Measurements from ENCODE around the gene PTPN12.
"Not testable (repeated sequence)": the region's sequence is repeated elsewhere in the genome, so short reads cannot be mapped to it uniquely, and the experiment has no call there.

The PTPN12 gene

GRCh38 chr7:77652826-77653225 is 115.7 kb downstream of the PTPN12 start:
- H3K4me1 ChIP-seq (ENCODE audit: insufficient read depth, low read length); H3K9ac ChIP-seq (ENCODE audit: low read depth, low read length); H3K9me3 ChIP-seq (ENCODE audit: control insufficient read depth, insufficient read depth, low read length): not testable (repeated sequence)
- peaks cover 24% of the 10 kb centered on the region for H3K36me3 ChIP-seq (ENCODE audit: insufficient read depth, low read length)

- H3K4me1 ChIP-seq (ENCODE audit: insufficient read depth, low read length): no peaks in the 10 kb centered on the region
- H3K9me3 ChIP-seq (ENCODE audit: control insufficient read depth, insufficient read depth, low read length): no peaks in the 10 kb centered on the region
- peaks cover 24% of the 10 kb centered on the region for H3K36me3 ChIP-seq (ENCODE audit: insufficient read depth, low read length)
- no peak overlapping the region for H3K9ac ChIP-seq (ENCODE audit: low read depth, low read length)
These were observed 116.5 kb downstream of the PTPN12 start for GRCh38 chr7:77653572-77653971.

- no peaks in the 10 kb centered on the region for H3K4me1 ChIP-seq (ENCODE audit: insufficient read depth, low read length)
These were observed 118.3 kb downstream of the PTPN12 start for GRCh38 chr7:77655356-77655755.

GRCh38 chr7:77655836-77656455 is 118.9 kb downstream of the PTPN12 start:
- Histone ChIP-seq H3K9ac (ENCODE audit: low read depth, low read length) (no peak overlapping the region), H3K4me1 (ENCODE audit: insufficient read depth, low read length) (no peaks in the 10 kb centered on the region), H3K36me3 (ENCODE audit: insufficient read depth, low read length) (peaks cover 27% of the 10 kb centered on the region), H3K9me3 (ENCODE audit: control insufficient read depth, insufficient read depth, low read length) (no peaks in the 10 kb centered on the region)

More at GRCh38 chr7:77655356-77655755, 118.3 kb downstream of the PTPN12 start:
- Histone ChIP-seq H3K9ac (ENCODE audit: low read depth, low read length) (no peak overlapping the region), H3K9me3 (ENCODE audit: control insufficient read depth, insufficient read depth, low read length) (no peaks in the 10 kb centered on the region), H3K36me3 (ENCODE audit: insufficient read depth, low read length) (peaks cover 27% of the 10 kb centered on the region)

- H3K9me3 ChIP-seq (ENCODE audit: control insufficient read depth, insufficient read depth, low read length): no peaks in the 10 kb centered on the region
- no peaks in the 10 kb centered on the region for H3K4me1 ChIP-seq (ENCODE audit: insufficient read depth, low read length)
- no peak overlapping the region for H3K9ac ChIP-seq (ENCODE audit: low read depth, low read length)
- peaks cover 27% of the 10 kb centered on the region for H3K36me3 ChIP-seq (ENCODE audit: insufficient read depth, low read length)
These were observed 120.5 kb downstream of the PTPN12 start for GRCh38 chr7:77657427-77658224.

GRCh38 chr7:77658928-77659327 is 121.8 kb downstream of the PTPN12 start:
- no peak overlapping the region for H3K9ac ChIP-seq (ENCODE audit: low read depth, low read length)
- H3K36me3 ChIP-seq (ENCODE audit: insufficient read depth, low read length): peaks cover 20% of the 10 kb centered on the region
- H3K9me3 ChIP-seq (ENCODE audit: control insufficient read depth, insufficient read depth, low read length): no peaks in the 10 kb centered on the region
- H3K4me1 ChIP-seq (ENCODE audit: insufficient read depth, low read length): no peaks in the 10 kb centered on the region

GRCh38 chr7:77661816-77662215 is 124.7 kb downstream of the PTPN12 start:
- Histone ChIP-seq H3K9me3 (ENCODE audit: control insufficient read depth, insufficient read depth, low read length) (no peaks in the 10 kb centered on the region), H3K9ac (ENCODE audit: low read depth, low read length) (no peak overlapping the region), H3K4me1 (ENCODE audit: insufficient read depth, low read length) (no peaks in the 10 kb centered on the region), H3K36me3 (ENCODE audit: insufficient read depth, low read length) (peaks cover 9% of the 10 kb centered on the region)

- Histone ChIP-seq H3K4me1 (ENCODE audit: insufficient read depth, low read length) (no peaks in the 10 kb centered on the region), H3K36me3 (ENCODE audit: insufficient read depth, low read length) (peaks cover 4% of the 10 kb centered on the region), H3K9ac (ENCODE audit: low read depth, low read length) (no peak overlapping the region), H3K9me3 (ENCODE audit: control insufficient read depth, insufficient read depth, low read length) (no peaks in the 10 kb centered on the region)
These were observed 125.8 kb downstream of the PTPN12 start for GRCh38 chr7:77662869-77663268.

GRCh38 chr7:77664715-77665114 is 127.6 kb downstream of the PTPN12 start:
- Histone ChIP-seq H3K9me3 (ENCODE audit: control insufficient read depth, insufficient read depth, low read length) (no peaks in the 10 kb centered on the region), H3K36me3 (ENCODE audit: insufficient read depth, low read length) (no peaks in the 10 kb centered on the region; the same call in 1 of the 2 replicates), H3K9ac (ENCODE audit: low read depth, low read length) (no peak overlapping the region), H3K4me1 (ENCODE audit: insufficient read depth, low read length) (no peaks in the 10 kb centered on the region)

GRCh38 chr7:77665161-77665560 is 128.1 kb downstream of the PTPN12 start:
- Histone ChIP-seq H3K9me3 (ENCODE audit: control insufficient read depth, insufficient read depth, low read length) (no peaks in the 10 kb centered on the region), H3K9ac (ENCODE audit: low read depth, low read length) (no peak overlapping the region), H3K4me1 (ENCODE audit: insufficient read depth, low read length) (no peaks in the 10 kb centered on the region), H3K36me3 (ENCODE audit: insufficient read depth, low read length) (no peaks in the 10 kb centered on the region; the same call in 1 of the 2 replicates)

- Histone ChIP-seq H3K9me3 (ENCODE audit: control insufficient read depth, insufficient read depth, low read length) (no peaks in the 10 kb centered on the region), H3K36me3 (ENCODE audit: insufficient read depth, low read length) (no peaks in the 10 kb centered on the region; the same call in 1 of the 2 replicates), H3K9ac (ENCODE audit: low read depth, low read length) (no peak overlapping the region), H3K4me1 (ENCODE audit: insufficient read depth, low read length) (no peaks in the 10 kb centered on the region)
These were observed 130.5 kb downstream of the PTPN12 start for GRCh38 chr7:77667459-77668086.

- Histone ChIP-seq H3K36me3 (ENCODE audit: insufficient read depth, low read length) (no peaks in the 10 kb centered on the region), H3K9me3 (ENCODE audit: control insufficient read depth, insufficient read depth, low read length) (no peaks in the 10 kb centered on the region), H3K9ac (ENCODE audit: low read depth, low read length) (no peak overlapping the region), H3K4me1 (ENCODE audit: insufficient read depth, low read length) (no peaks in the 10 kb centered on the region)
These were observed 137.8 kb downstream of the PTPN12 start for GRCh38 chr7:77674878-77675277.

GRCh38 chr7:77679608-77680007 is 142.5 kb downstream of the PTPN12 start:
- H3K9me3 ChIP-seq (ENCODE audit: control insufficient read depth, insufficient read depth, low read length): no peaks in the 10 kb centered on the region
- H3K4me1 ChIP-seq (ENCODE audit: insufficient read depth, low read length): peaks cover 7% of the 10 kb centered on the region; the same call in 1 of the 2 replicates
- H3K36me3 ChIP-seq (ENCODE audit: insufficient read depth, low read length): no peaks in the 10 kb centered on the region; the same call in 1 of the 2 replicates
- H3K9ac ChIP-seq (ENCODE audit: low read depth, low read length): no peak overlapping the region

- peaks cover 13% of the 10 kb centered on the region for H3K4me1 ChIP-seq (ENCODE audit: insufficient read depth, low read length)
- no peak overlapping the region for H3K9ac ChIP-seq (ENCODE audit: low read depth, low read length)
- no peaks in the 10 kb centered on the region for H3K9me3 ChIP-seq (ENCODE audit: control insufficient read depth, insufficient read depth, low read length)
- no peaks in the 10 kb centered on the region; the same call in 1 of the 2 replicates for H3K36me3 ChIP-seq (ENCODE audit: insufficient read depth, low read length)
These were observed 143.2 kb downstream of the PTPN12 start for GRCh38 chr7:77680266-77680665.

All from ES-I3 (cell line).